OCI-LY7 (cell line): ENCODE data around the gene FN3KRP. TPM values are rescaled to one million over a fixed set of nuclear protein-coding genes. Genes with fewer than 3 reads are reported as not detected.
"Not testable (repeated sequence)": the region's sequence is repeated elsewhere in the genome, so short reads cannot be mapped to it uniquely, and the experiment has no call there.

Experiments used
- BruUV-seq: library from RNA; stranded (reverse); fragments of 400-500 nt; replicated peaks from 2 replicates; lab custom pipeline; 2021; lab: Mats Ljungman, UMichigan
- CTCF ChIA-PET: fragments of 300-600 bp; sonication (Branson Sonifier 250); formaldehyde crosslinking; loops from one replicate; lab custom pipeline; 2022; ENCODE audit warnings: antibody characterized with exemption; ENCODE audit not compliant: unreplicated experiment; lab: Charles Lee
- POLR2A ChIA-PET: fragments of 300-600 bp; sonication (Branson Sonifier 250); formaldehyde crosslinking; loops from one replicate; lab custom pipeline; 2022; ENCODE audit warnings: antibody characterized with exemption; lab: Charles Lee
- DNase-seq: peaks from one replicate; pipeline ENCODE4 v3.0.0-alpha.2; 2015; ENCODE audit warnings: low spot score
- H2AFZ ChIP-seq: fragments of 200-600 bp; sonication (generic), shearing (Covaris generic); 2 replicates; pipeline ENCODE4 v1.6.1; 2014; ENCODE audit warnings: mild to moderate bottlenecking, antibody characterized with exemption, low read length, moderate library complexity
- H3K27ac ChIP-seq: fragments of 200-600 bp; sonication (generic); 2 replicates; pipeline ENCODE4 v1.5.1; 2014; ENCODE audit warnings: mixed run types, low read depth, mild to moderate bottlenecking, moderate library complexity, low read length, inconsistent platforms; ENCODE audit not compliant: poor library complexity, severe bottlenecking
- H3K36me3 ChIP-seq: fragments of 200-600 bp; sonication (generic); 2 replicates; pipeline ENCODE4 v1.6.1; 2014; ENCODE audit warnings: mild to moderate bottlenecking, antibody characterized with exemption, low read length, moderate library complexity, mixed read lengths; ENCODE audit not compliant: insufficient read depth
- H3K4me1 ChIP-seq: fragments of 200-600 bp; sonication (generic); 2 replicates; pipeline ENCODE4 v1.5.1; 2014; ENCODE audit warnings: mild to moderate bottlenecking, low read length; ENCODE audit not compliant: insufficient read depth, poor library complexity, severe bottlenecking
- H3K4me2 ChIP-seq: fragments of 200-600 bp; sonication (generic); 2 replicates; pipeline ENCODE4 v1.6.1; 2014; ENCODE audit warnings: mild to moderate bottlenecking, low read length
- H3K4me3 ChIP-seq: fragments of 200-600 bp; sonication (generic); 2 replicates; pipeline ENCODE4 v1.5.1; 2014; ENCODE audit warnings: mild to moderate bottlenecking, low read depth, low read length; ENCODE audit not compliant: poor library complexity, severe bottlenecking
- H3K79me2 ChIP-seq: fragments of 200-600 bp; sonication (generic); 2 replicates; pipeline ENCODE4 v1.6.1; 2016; ENCODE audit warnings: low read depth, mild to moderate bottlenecking, low read length, moderate library complexity, mixed read lengths; ENCODE audit not compliant: insufficient read depth
- H3K9me2 ChIP-seq: fragments of 200-600 bp; sonication (generic); 2 replicates; pipeline ENCODE4 v1.6.1; 2016; ENCODE audit warnings: mild to moderate bottlenecking, low read length, mixed read lengths; ENCODE audit not compliant: insufficient read depth
- H3K9me3 ChIP-seq: fragments of 200-600 bp; sonication (generic); 2 replicates; pipeline ENCODE4 v1.6.1; 2014; ENCODE audit warnings: mild to moderate bottlenecking, mixed run types, low read length, mixed read lengths
- H4K20me1 ChIP-seq: fragments of 200-600 bp; sonication (generic); 2 replicates; pipeline ENCODE4 v1.6.1; 2014; ENCODE audit warnings: mild to moderate bottlenecking, antibody characterized with exemption, low read length, moderate library complexity, mixed read lengths; ENCODE audit not compliant: insufficient read depth
- EZH2phosphoT487 ChIP-seq: fragments of 200-600 bp; sonication (generic); IDR thresholded peaks from 2 replicates; pipeline ENCODE4 v1.6.1; 2018; ENCODE audit warnings: low read depth, borderline replicate concordance, mild to moderate bottlenecking, mixed run types, antibody characterized with exemption, low read length, moderate library complexity, mixed read lengths
- intact Hi-C: fragments of 100-400 bp; cut with micrococcal nuclease; formaldehyde crosslinking; loops from one replicate; pipeline ENCODE4 v1.10.0; 2022; ENCODE audit not compliant: unreplicated experiment
- total RNA-seq, 2 experiments: library from RNA; depleted of rRNA in 1 of 2; stranded (reverse); fragments of >200 nt in 1 of 2; shearing (Covaris generic) in 1 of 2; gene quantifications; 2 replicates each; pipeline ENCODE4 v1.2.3, GENCODE V29; 2014 to 2022
- TF ChIP-seq, protein P1 (sequence below): fragments of 200-600 bp; sonication (generic); conservative IDR thresholded peaks from 2 replicates; pipeline ENCODE4 v1.5.1; 2014; ENCODE audit warnings: mild to moderate bottlenecking, antibody characterized with exemption, low read length, moderate library complexity, mixed read lengths

The FN3KRP gene
- total RNA-seq, 2 experiments from 2014 or later: 52.1 to 91.8 TPM

GRCh38 chr17:82772026-82772425, 55.5 kb downstream of the FN3KRP start:
- Histone ChIP-seq H3K4me2 (no peak overlapping the region), H3K9me2 (no peaks in the 10 kb centered on the region), H3K4me1 (peaks cover 9% of the 10 kb centered on the region), H3K4me3 (no peak overlapping the region), H3K36me3 (peaks cover 85% of the 10 kb centered on the region), H3K79me2 (no peaks in the 10 kb centered on the region), H3K9me3 (peaks cover 12% of the 10 kb centered on the region; the same call in 1 of the 2 replicates), H2AFZ (no peak overlapping the region), H3K27ac (no peak overlapping the region), H4K20me1 (no peaks in the 10 kb centered on the region)
- ChIA-PET POLR2A (no interaction called here), CTCF (no interaction called here)
- TF ChIP-seq, protein P1, sequence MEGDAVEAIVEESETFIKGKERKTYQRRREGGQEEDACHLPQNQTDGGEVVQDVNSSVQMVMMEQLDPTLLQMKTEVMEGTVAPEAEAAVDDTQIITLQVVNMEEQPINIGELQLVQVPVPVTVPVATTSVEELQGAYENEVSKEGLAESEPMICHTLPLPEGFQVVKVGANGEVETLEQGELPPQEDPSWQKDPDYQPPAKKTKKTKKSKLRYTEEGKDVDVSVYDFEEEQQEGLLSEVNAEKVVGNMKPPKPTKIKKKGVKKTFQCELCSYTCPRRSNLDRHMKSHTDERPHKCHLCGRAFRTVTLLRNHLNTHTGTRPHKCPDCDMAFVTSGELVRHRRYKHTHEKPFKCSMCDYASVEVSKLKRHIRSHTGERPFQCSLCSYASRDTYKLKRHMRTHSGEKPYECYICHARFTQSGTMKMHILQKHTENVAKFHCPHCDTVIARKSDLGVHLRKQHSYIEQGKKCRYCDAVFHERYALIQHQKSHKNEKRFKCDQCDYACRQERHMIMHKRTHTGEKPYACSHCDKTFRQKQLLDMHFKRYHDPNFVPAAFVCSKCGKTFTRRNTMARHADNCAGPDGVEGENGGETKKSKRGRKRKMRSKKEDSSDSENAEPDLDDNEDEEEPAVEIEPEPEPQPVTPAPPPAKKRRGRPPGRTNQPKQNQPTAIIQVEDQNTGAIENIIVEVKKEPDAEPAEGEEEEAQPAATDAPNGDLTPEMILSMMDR: no peak
- TF ChIP-seq EZH2phosphoT487: no peak
- intact Hi-C loops: no loop called here
- no TSS peak for BruUV-seq
- DNase-seq: peak; percentile 35

DNA sequence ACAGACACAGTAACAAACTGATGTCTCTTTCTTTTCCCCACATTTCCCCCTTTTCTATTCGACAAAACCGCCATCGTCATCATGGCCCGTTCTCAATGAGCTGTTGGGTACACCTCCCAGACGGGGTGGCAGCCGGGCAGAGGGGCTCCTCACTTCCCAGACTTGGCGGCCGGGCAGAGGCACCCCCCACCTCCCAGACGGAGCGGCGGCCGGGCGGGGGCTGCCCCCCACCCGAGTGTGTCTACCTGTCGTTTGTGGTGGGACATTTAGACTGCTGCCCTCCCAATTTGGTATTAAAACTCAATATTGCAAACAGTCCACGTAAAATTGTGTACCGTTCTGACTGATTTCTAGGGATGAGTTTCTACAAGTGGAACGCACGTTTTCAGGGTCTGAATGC, 58.0 kb downstream of the FN3KRP start:
- intact Hi-C loops, POLR2A ChIA-PET, H3K9me3 ChIP-seq, H2AFZ ChIP-seq, BruUV-seq, H3K79me2 ChIP-seq, H3K4me1 ChIP-seq, H3K4me3 ChIP-seq, DNase-seq, H3K4me2 ChIP-seq, H4K20me1 ChIP-seq, CTCF ChIA-PET, H3K9me2 ChIP-seq, H3K27ac ChIP-seq: not testable (repeated sequence)
- peaks cover 74% of the 10 kb centered on the region for H3K36me3 ChIP-seq

GRCh38 chr17:82775001-82775823, 58.7 kb downstream of the FN3KRP start:
- ChIA-PET CTCF (no interaction called here), POLR2A (no interaction called here)
- intact Hi-C loops: no loop called here
- Histone ChIP-seq H3K27ac (no peak overlapping the region), H3K36me3 (peaks cover 68% of the 10 kb centered on the region), H3K4me3 (no peak overlapping the region), H2AFZ (no peak overlapping the region), H3K9me3 (no peaks in the 10 kb centered on the region), H4K20me1 (no peaks in the 10 kb centered on the region), H3K79me2 (no peaks in the 10 kb centered on the region), H3K4me1 (peaks cover 9% of the 10 kb centered on the region), H3K4me2 (peak overlapping the region; percentile 19; the same call in 1 of the 2 replicates), H3K9me2 (no peaks in the 10 kb centered on the region)
- no TSS peak for BruUV-seq
- no peak for TF ChIP-seq EZH2phosphoT487
- TF ChIP-seq, protein P1: peak; percentile 98
- DNase-seq: peak; percentile 57
